GM23338 (cell line): Measurements from ENCODE around the gene TMPRSS3. TPM values are rescaled to one million over a fixed set of nuclear protein-coding genes. Genes with fewer than 3 reads are reported as not detected.

Source experiments
- ATAC-seq: fragments of 200-7000 bp; cut with Tn5 transposase; 3 replicates; pipeline ENCODE4 v1.9.1; 2020
- DNase-seq: peaks from one replicate; pipeline ENCODE4 v3.0.0-alpha.2; 2015; ENCODE audit warnings: low spot score
- H2AFZ ChIP-seq: fragments of 200-600 bp; sonication (generic); 2 replicates; pipeline ENCODE4 v1.8.0; 2016; ENCODE audit warnings: antibody characterized with exemption, mild to moderate bottlenecking, moderate library complexity
- H3F3A ChIP-seq: fragments of 200-600 bp; sonication (generic); replicated peaks from 2 replicates; pipeline ENCODE4 v1.8.0; 2017; ENCODE audit warnings: antibody characterized with exemption, mixed run types, low read depth
- H3K27ac ChIP-seq: fragments of 200-600 bp; sonication (generic); 2 replicates; pipeline ENCODE4 v1.6.1; 2016; ENCODE audit warnings: low read depth
- H3K27me3 ChIP-seq: fragments of 200-600 bp; sonication (generic); 2 replicates; pipeline ENCODE4 v1.8.0; 2016; ENCODE audit warnings: mild to moderate bottlenecking, mixed run types, moderate library complexity; ENCODE audit not compliant: insufficient read depth
- H3K36me3 ChIP-seq: fragments of 200-600 bp; sonication (generic); 2 replicates; pipeline ENCODE4 v1.8.0; 2016; ENCODE audit warnings: mild to moderate bottlenecking; ENCODE audit not compliant: insufficient read depth
- H3K4me1 ChIP-seq: fragments of 200-600 bp; sonication (generic); 2 replicates; pipeline ENCODE4 v1.8.0; 2016; ENCODE audit warnings: mild to moderate bottlenecking, moderate library complexity; ENCODE audit not compliant: insufficient read depth
- H3K4me2 ChIP-seq: fragments of 200-600 bp; sonication (generic); 2 replicates; pipeline ENCODE4 v1.7.1; 2017; ENCODE audit warnings: mixed run types
- H3K4me3 ChIP-seq: fragments of 200-600 bp; sonication (generic); 2 replicates; pipeline ENCODE4 v1.6.1; 2016; ENCODE audit warnings: mixed run types
- H3K79me2 ChIP-seq: fragments of 200-600 bp; sonication (generic); replicated peaks from 2 replicates; pipeline ENCODE4 v1.8.0; 2017; ENCODE audit warnings: mild to moderate bottlenecking; ENCODE audit not compliant: insufficient read depth
- H3K9me2 ChIP-seq: fragments of 200-600 bp; sonication (generic); 2 replicates; pipeline ENCODE4 v1.8.0; 2017; ENCODE audit not compliant: insufficient read depth
- H4K20me1 ChIP-seq: fragments of 200-600 bp; sonication (generic); replicated peaks from 2 replicates; pipeline ENCODE4 v1.8.0; 2017; ENCODE audit warnings: mild to moderate bottlenecking; ENCODE audit not compliant: insufficient read depth
- H3K27ac Mint-ChIP-seq: 2 replicates; pipeline ENCODE4 v1.8.0; 2020; ENCODE audit warnings: inconsistent platforms, mild to moderate bottlenecking, moderate library complexity, mixed read lengths
- H3K27me3 Mint-ChIP-seq: 3 replicates; pipeline ENCODE4 v1.8.0; 2022; ENCODE audit warnings: low read depth, mild to moderate bottlenecking, moderate library complexity, mixed read lengths, inconsistent platforms; ENCODE audit not compliant: insufficient read depth, poor library complexity
- H3K36me3 Mint-ChIP-seq: 3 replicates; pipeline ENCODE4 v1.8.0; 2021; ENCODE audit warnings: low read depth, mild to moderate bottlenecking, inconsistent platforms, moderate library complexity, mixed read lengths
- H3K4me1 Mint-ChIP-seq: 3 replicates; pipeline ENCODE4 v1.8.0; 2020; ENCODE audit warnings: mild to moderate bottlenecking, inconsistent platforms, mixed read lengths
- H3K4me3 Mint-ChIP-seq: 3 replicates; pipeline ENCODE4 v1.8.0; 2021; ENCODE audit warnings: moderate library complexity, mild to moderate bottlenecking, inconsistent platforms, mixed read lengths
- H3K9me3 Mint-ChIP-seq: 3 replicates; pipeline ENCODE4 v1.8.0; 2020; ENCODE audit warnings: moderate library complexity, mild to moderate bottlenecking, inconsistent platforms, mixed read lengths
- CREB1 ChIP-seq: fragments of 250-450 bp; sonication (Bioruptor Pico); IDR thresholded peaks from 2 replicates; pipeline ENCODE4 v1.5.0; 2020; ENCODE audit warnings: low read depth, mild to moderate bottlenecking, moderate library complexity
- EZH2 ChIP-seq: fragments of 200-600 bp; sonication (generic); IDR thresholded peaks from one replicate; pipeline ENCODE4 v1.8.0; 2017; ENCODE audit warnings: antibody characterized with exemption, mild to moderate bottlenecking, low read depth; ENCODE audit not compliant: unreplicated experiment
- EZH2phosphoT487 ChIP-seq: fragments of 200-600 bp; sonication (generic); IDR thresholded peaks from one replicate; pipeline ENCODE4 v1.8.1; 2018; ENCODE audit warnings: antibody characterized with exemption; ENCODE audit not compliant: unreplicated experiment
- JUNB ChIP-seq: IDR thresholded peaks from one replicate; pipeline ENCODE4 v1.6.1; 2016; ENCODE audit warnings: antibody characterized with exemption; ENCODE audit not compliant: unreplicated experiment
- POLR2AphosphoS5 ChIP-seq: IDR thresholded peaks from 2 replicates; pipeline ENCODE4 v1.6.1; 2016; ENCODE audit warnings: antibody characterized with exemption, low read depth
- STAT1 ChIP-seq: IDR thresholded peaks from one replicate; pipeline ENCODE4 v1.6.1; 2016; ENCODE audit warnings: antibody characterized with exemption; ENCODE audit not compliant: unreplicated experiment
- ZNF114 ChIP-seq: fragments of 250-450 bp; sonication (Bioruptor Pico); IDR thresholded peaks from 2 replicates; pipeline ENCODE4 v1.5.0; 2020; ENCODE audit warnings: mild to moderate bottlenecking, moderate library complexity
- ZNF331 ChIP-seq: fragments of 250-450 bp; sonication (Bioruptor Pico); IDR thresholded peaks from 2 replicates; pipeline ENCODE4 v1.5.0; 2020; ENCODE audit warnings: low read depth, mild to moderate bottlenecking, moderate library complexity
- polyA plus RNA-seq: library from polyadenylated mRNA; unstranded; fragments of >200 nt; fragmentation: Nextera tagmentation; extraction: Ambion mirVana; gene quantifications from 2 replicates; pipeline ENCODE4 v1.2.1, GENCODE V29; 2016
- total RNA-seq: library from RNA; depleted of rRNA; stranded (reverse); fragments of >200 nt; shearing (Covaris generic); gene quantifications from 2 replicates; pipeline ENCODE4 v1.2.3, GENCODE V29; 2014
- TF ChIP-seq, protein P1 (sequence below), 2 experiments: fragments of 200-600 bp in 1 of 2; sonication (generic) in 1 of 2; conservative IDR thresholded peaks; 2 replicates each; pipeline versions ENCODE4 v1.5.1 to v1.6.1; 2016 to 2017; ENCODE audit warnings: antibody characterized with exemption in 2 of 2, low read depth in 2 of 2, mild to moderate bottlenecking in 2 of 2, moderate library complexity in 1 of 2
- TF ChIP-seq, protein P2 (sequence below): fragments of 250-450 bp; sonication (Bioruptor Pico); IDR thresholded peaks from 2 replicates; pipeline ENCODE4 v1.5.0; 2020; ENCODE audit warnings: mild to moderate bottlenecking, moderate library complexity
- TF ChIP-seq, protein P3 (sequence below): IDR thresholded peaks from one replicate; pipeline ENCODE4 v1.6.1; 2018; ENCODE audit warnings: antibody characterized with exemption; ENCODE audit not compliant: unreplicated experiment

TMPRSS3 gene
- total and polyA plus RNA-seq, 2 experiments from 2014 or later, result 0.17 TPM; not detected in 1

DNA sequence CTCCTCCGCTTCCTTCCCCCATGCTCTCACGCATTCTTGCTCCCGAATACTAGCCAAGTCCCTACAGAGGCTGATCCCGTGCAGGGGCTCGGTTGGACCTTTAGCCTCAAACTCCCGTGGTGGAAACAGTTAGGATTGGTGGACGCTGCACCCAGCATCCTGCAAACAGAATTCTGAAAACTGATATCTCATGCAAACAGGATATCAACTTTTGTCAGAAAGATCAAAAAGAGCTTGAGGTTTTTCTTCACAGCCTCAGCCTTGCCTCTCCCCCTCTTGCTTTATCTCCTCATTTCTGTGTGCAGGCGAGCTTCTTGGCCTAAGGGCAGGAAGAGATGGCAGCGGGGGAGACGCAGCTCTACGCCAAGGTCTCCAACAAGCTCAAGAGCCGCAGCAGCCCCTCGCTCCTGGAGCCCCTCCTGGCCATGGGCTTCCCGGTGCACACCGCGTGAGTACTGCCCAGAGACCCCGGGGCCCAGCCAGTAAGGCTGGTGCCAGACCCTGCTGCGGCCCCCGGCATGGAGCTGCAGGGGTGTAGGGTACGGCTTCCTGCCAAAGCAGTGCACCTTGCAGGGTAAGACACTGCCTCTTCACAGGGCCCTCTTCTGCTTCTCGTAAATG lies 7.9 kb upstream of the TMPRSS3 start, which contains the start of gene UBASH3A (continued):
- TF ChIP-seq, protein P1, sequence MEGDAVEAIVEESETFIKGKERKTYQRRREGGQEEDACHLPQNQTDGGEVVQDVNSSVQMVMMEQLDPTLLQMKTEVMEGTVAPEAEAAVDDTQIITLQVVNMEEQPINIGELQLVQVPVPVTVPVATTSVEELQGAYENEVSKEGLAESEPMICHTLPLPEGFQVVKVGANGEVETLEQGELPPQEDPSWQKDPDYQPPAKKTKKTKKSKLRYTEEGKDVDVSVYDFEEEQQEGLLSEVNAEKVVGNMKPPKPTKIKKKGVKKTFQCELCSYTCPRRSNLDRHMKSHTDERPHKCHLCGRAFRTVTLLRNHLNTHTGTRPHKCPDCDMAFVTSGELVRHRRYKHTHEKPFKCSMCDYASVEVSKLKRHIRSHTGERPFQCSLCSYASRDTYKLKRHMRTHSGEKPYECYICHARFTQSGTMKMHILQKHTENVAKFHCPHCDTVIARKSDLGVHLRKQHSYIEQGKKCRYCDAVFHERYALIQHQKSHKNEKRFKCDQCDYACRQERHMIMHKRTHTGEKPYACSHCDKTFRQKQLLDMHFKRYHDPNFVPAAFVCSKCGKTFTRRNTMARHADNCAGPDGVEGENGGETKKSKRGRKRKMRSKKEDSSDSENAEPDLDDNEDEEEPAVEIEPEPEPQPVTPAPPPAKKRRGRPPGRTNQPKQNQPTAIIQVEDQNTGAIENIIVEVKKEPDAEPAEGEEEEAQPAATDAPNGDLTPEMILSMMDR (conservative IDR thresholded peaks at IDR 0.05; ENCODE audit: low read depth in 2 of 2), result no peak
- TF ChIP-seq EZH2phosphoT487, result no peak

DNA sequence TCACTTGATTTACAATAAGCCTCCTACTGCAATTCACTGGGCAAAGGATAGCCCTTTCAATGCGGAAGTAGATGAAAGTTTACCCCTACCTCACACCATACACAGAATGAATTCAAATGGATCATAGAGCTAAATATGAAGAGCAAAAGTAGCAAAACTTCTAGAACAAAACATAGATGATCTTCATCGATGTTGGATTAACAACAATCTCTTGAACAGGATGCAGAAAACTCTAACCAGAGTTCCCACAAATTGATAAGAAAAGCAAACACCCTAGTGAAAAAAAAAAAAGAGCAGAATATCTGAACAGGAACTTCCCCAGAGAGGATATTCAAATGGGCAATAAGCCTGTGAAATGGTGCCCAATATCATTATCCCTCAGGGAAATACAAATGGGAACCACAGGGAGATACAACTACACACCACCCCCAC lies 6.0 kb upstream of the TMPRSS3 start:
- no peak for DNase-seq
- Histone ChIP-seq H3F3A (no peaks in the 10 kb centered on the region), H3K4me3 (no peak overlapping the region), H3K4me2 (no peak overlapping the region), H3K9me2 (0 out of 2 replicates have a peak, but pooled peaks cover 3% of the 10 kb centered on the region), H3K79me2 (no peaks in the 10 kb centered on the region), H3K4me1 (no peaks in the 10 kb centered on the region), H4K20me1 (no peaks in the 10 kb centered on the region), H3K27ac (no peak overlapping the region), H2AFZ (no peak overlapping the region), H3K36me3 (no peaks in the 10 kb centered on the region), H3K27me3 (no peaks in the 10 kb centered on the region)
- Mint-ChIP-seq H3K27me3 (peaks cover 5% of the 10 kb centered on the region), H3K36me3 (no peaks in the 10 kb centered on the region; the same call in 1 of the 3 replicates), H3K27ac (no peak overlapping the region), H3K4me3 (no peak overlapping the region), H3K9me3 (peaks cover 5% of the 10 kb centered on the region; the same call in 1 of the 3 replicates), H3K4me1 (peaks cover 5% of the 10 kb centered on the region; the same call in 2 of the 3 replicates)
- ATAC-seq, result no peak
- TF ChIP-seq ZNF331 (CRISPR knock-in tag) (no peak), STAT1 (no peak), JUNB (no peak), CREB1 (CRISPR knock-in tag) (no peak), EZH2phosphoT487 (no peak), EZH2 (no peak), ZNF114 (no peak), POLR2AphosphoS5 (no peak)
- TF ChIP-seq, protein P2, sequence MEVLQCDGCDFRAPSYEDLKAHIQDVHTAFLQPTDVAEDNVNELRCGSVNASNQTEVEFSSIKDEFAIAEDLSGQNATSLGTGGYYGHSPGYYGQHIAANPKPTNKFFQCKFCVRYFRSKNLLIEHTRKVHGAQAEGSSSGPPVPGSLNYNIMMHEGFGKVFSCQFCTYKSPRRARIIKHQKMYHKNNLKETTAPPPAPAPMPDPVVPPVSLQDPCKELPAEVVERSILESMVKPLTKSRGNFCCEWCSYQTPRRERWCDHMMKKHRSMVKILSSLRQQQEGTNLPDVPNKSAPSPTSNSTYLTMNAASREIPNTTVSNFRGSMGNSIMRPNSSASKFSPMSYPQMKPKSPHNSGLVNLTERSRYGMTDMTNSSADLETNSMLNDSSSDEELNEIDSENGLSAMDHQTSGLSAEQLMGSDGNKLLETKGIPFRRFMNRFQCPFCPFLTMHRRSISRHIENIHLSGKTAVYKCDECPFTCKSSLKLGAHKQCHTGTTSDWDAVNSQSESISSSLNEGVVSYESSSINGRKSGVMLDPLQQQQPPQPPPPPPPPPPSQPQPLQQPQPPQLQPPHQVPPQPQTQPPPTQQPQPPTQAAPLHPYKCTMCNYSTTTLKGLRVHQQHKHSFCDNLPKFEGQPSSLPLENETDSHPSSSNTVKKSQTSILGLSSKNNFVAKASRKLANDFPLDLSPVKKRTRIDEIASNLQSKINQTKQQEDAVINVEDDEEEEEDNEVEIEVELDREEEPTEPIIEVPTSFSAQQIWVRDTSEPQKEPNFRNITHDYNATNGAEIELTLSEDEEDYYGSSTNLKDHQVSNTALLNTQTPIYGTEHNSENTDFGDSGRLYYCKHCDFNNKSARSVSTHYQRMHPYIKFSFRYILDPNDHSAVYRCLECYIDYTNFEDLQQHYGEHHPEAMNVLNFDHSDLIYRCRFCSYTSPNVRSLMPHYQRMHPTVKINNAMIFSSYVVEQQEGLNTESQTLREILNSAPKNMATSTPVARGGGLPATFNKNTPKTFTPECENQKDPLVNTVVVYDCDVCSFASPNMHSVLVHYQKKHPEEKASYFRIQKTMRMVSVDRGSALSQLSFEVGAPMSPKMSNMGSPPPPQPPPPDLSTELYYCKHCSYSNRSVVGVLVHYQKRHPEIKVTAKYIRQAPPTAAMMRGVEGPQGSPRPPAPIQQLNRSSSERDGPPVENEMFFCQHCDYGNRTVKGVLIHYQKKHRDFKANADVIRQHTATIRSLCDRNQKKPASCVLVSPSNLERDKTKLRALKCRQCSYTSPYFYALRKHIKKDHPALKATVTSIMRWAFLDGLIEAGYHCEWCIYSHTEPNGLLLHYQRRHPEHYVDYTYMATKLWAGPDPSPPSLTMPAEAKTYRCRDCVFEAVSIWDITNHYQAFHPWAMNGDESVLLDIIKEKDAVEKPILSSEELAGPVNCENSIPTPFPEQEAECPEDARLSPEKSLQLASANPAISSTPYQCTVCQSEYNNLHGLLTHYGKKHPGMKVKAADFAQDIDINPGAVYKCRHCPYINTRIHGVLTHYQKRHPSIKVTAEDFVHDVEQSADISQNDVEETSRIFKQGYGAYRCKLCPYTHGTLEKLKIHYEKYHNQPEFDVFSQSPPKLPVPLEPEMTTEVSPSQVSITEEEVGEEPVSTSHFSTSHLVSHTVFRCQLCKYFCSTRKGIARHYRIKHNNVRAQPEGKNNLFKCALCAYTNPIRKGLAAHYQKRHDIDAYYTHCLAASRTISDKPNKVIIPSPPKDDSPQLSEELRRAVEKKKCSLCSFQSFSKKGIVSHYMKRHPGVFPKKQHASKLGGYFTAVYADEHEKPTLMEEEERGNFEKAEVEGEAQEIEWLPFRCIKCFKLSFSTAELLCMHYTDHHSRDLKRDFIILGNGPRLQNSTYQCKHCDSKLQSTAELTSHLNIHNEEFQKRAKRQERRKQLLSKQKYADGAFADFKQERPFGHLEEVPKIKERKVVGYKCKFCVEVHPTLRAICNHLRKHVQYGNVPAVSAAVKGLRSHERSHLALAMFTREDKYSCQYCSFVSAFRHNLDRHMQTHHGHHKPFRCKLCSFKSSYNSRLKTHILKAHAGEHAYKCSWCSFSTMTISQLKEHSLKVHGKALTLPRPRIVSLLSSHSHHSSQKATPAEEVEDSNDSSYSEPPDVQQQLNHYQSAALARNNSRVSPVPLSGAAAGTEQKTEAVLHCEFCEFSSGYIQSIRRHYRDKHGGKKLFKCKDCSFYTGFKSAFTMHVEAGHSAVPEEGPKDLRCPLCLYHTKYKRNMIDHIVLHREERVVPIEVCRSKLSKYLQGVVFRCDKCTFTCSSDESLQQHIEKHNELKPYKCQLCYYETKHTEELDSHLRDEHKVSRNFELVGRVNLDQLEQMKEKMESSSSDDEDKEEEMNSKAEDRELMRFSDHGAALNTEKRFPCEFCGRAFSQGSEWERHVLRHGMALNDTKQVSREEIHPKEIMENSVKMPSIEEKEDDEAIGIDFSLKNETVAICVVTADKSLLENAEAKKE (CRISPR knock-in tag), result no peak
- TF ChIP-seq, protein P3, sequence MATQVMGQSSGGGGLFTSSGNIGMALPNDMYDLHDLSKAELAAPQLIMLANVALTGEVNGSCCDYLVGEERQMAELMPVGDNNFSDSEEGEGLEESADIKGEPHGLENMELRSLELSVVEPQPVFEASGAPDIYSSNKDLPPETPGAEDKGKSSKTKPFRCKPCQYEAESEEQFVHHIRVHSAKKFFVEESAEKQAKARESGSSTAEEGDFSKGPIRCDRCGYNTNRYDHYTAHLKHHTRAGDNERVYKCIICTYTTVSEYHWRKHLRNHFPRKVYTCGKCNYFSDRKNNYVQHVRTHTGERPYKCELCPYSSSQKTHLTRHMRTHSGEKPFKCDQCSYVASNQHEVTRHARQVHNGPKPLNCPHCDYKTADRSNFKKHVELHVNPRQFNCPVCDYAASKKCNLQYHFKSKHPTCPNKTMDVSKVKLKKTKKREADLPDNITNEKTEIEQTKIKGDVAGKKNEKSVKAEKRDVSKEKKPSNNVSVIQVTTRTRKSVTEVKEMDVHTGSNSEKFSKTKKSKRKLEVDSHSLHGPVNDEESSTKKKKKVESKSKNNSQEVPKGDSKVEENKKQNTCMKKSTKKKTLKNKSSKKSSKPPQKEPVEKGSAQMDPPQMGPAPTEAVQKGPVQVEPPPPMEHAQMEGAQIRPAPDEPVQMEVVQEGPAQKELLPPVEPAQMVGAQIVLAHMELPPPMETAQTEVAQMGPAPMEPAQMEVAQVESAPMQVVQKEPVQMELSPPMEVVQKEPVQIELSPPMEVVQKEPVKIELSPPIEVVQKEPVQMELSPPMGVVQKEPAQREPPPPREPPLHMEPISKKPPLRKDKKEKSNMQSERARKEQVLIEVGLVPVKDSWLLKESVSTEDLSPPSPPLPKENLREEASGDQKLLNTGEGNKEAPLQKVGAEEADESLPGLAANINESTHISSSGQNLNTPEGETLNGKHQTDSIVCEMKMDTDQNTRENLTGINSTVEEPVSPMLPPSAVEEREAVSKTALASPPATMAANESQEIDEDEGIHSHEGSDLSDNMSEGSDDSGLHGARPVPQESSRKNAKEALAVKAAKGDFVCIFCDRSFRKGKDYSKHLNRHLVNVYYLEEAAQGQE, result no peak
